ENCODE data around the gene PTTG2. TPM values are rescaled to one million over a fixed set of nuclear protein-coding genes. Genes with fewer than 3 reads are reported as not detected.

PTTG2 gene
- total and polyA plus RNA-seq, 2 of the 4 experiments (the other 2 are of a cell fraction): not detected

- Histone ChIP-seq H3K4me2 (ENCODE audit: low read depth, low read length) (no peak overlapping the region), H2BK20ac (ENCODE audit: low read depth, low read length) (no peak overlapping the region), H3K9ac (ENCODE audit: low read depth, low read length) (no peak overlapping the region), H4K91ac (ENCODE audit: insufficient read depth, low read depth, low read length) (no peak overlapping the region), H3K27ac (ENCODE audit: insufficient read depth, low read length) (no peak overlapping the region), H2BK15ac (ENCODE audit: low read depth, low read length) (no peak overlapping the region), H3K79me1 (ENCODE audit: low read depth in 1 of 2, low read length in 2 of 2) (peaks cover 34 to 63% of the 10 kb centered on the region in 2 experiments), H2BK5ac (ENCODE audit: low read depth, low read length, poor library complexity, severe bottlenecking) (no peak overlapping the region), H3K4me3 (ENCODE audit: insufficient read depth, low read depth, low read length) (no peak overlapping the region), H3K56ac (ENCODE audit: extremely low read depth, insufficient read depth, low read length) (no peak overlapping the region), H4K20me1 (ENCODE audit: insufficient read depth, low read length) (no peaks in the 10 kb centered on the region), H2AK9ac (replicated peaks; ENCODE audit: low read depth, low read length, poor library complexity) (no peak overlapping the region), H3K27me3 (ENCODE audit: control insufficient read depth, insufficient read depth, low read length) (no peaks in the 10 kb centered on the region), H2BK120ac (ENCODE audit: low read depth, low read length) (no peak overlapping the region), H3K23ac (ENCODE audit: low read depth, low read length) (no peak overlapping the region), H3K4ac (ENCODE audit: low read depth, low read length) (no peak overlapping the region), H3K18ac (ENCODE audit: low read depth, low read length) (no peak overlapping the region), H4K5ac (ENCODE audit: low read depth, low read length) (no peak overlapping the region), H3K9me1 (ENCODE audit: insufficient read depth, low read length) (peaks cover 8% of the 10 kb centered on the region; the same call in 1 of the 2 replicates), H3K14ac (replicated peaks; ENCODE audit: low read depth, low read length) (no peak overlapping the region), H4K8ac (ENCODE audit: low read depth in 2 of 2, low read length in 2 of 2) (no peak overlapping the region), H3K4me1 (ENCODE audit: control insufficient read depth, insufficient read depth, low read length) (peaks cover 1% of the 10 kb centered on the region), H3K36me3 (ENCODE audit: control insufficient read depth, insufficient read depth, low read length) (no peaks in the 10 kb centered on the region), H2AFZ (replicated peaks; ENCODE audit: low read length, poor library complexity) (no peak overlapping the region), H3K9me3 (ENCODE audit: control insufficient read depth, insufficient read depth, low read length) (no peaks in the 10 kb centered on the region), H2AK5ac (ENCODE audit: low read depth, low read length) (no peak overlapping the region)
- ATAC-seq (ENCODE audit: low read depth) (no peak), DNase-seq (no peak)
- in situ Hi-C loops (cut with MboI; ENCODE audit: low sequenced_read_pairs) (no loop called here), dilution Hi-C loops (cut with HindIII; ENCODE audit: low sequenced_read_pairs, unreplicated experiment) (no loop called here), intact Hi-C loops (cut with micrococcal nuclease) (no loop called here)
- no TSS peak for BruUV-seq (replicated peaks)
- POLR2A ChIA-PET (ENCODE audit: unreplicated experiment): no interaction called here
- no CpG with 5 or more reads among the region's 3 CpGs for WGBS, 2 experiments (ENCODE audit: extremely low coverage in 2 of 2, insufficient read length in 1 of 2)
- CTCF ChIA-PET: no interaction called here
- TF ChIP-seq MXI1 (IDR thresholded peaks at IDR 0.05; ENCODE audit: borderline replicate concordance, low read depth, low read length) (no peak), NFE2L2 (IDR thresholded peaks at IDR 0.05; ENCODE audit: low read depth, low read length) (no peak), CEBPB (IDR thresholded peaks at IDR 0.05; ENCODE audit: low read depth, low read length) (no peak), CHD1 (IDR thresholded peaks at IDR 0.05; ENCODE audit: low read depth, low read length) (no peak)
These were observed 34.4 kb downstream of the PTTG2 start for GRCh38 chr4:37994569-37994968.
